ENCODE results near the gene FHL1.
A peak's percentile ranks its signal among the peaks of the same experiment; 100 is the strongest.
"Not testable (repeated sequence)": the region's sequence is repeated elsewhere in the genome, so short reads cannot be mapped to it uniquely, and the experiment has no call there.

FHL1 gene

DNA sequence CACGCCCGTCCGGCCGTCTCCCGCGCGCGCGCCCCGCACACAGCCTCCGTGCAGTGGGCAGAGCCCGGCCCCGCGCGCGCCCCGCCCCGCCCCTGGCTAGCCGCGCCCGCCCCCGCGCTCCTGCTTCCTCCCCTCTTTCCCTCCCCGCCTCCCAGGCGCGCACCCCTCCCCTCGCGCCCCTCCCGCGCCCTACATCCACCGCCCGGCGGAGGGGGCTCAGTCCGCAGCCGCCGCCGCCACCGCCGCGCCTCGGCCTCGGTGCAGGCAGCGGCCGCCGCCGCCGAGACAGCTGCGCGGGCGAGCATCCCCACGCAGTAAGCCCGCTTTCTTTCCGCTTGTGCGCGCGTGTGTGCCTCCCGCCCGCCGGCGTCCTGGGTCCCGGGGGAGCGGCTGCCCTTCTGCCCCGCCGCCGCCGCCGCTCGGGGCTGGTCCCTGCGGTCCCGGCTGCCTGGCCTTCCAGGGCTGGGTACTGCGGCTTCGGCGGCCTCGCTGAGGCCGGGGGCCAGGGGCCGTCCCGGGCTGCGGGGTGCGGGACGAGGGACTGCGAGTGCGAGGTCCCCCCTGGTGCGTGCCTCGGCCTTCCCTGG is at the start of gene FHL1:
Gene FHL1, plus strand, starts transcription at position 219 of the 587 bp plus-strand sequence.
- DNase-seq = peak; percentile 25 to 29

DNA sequence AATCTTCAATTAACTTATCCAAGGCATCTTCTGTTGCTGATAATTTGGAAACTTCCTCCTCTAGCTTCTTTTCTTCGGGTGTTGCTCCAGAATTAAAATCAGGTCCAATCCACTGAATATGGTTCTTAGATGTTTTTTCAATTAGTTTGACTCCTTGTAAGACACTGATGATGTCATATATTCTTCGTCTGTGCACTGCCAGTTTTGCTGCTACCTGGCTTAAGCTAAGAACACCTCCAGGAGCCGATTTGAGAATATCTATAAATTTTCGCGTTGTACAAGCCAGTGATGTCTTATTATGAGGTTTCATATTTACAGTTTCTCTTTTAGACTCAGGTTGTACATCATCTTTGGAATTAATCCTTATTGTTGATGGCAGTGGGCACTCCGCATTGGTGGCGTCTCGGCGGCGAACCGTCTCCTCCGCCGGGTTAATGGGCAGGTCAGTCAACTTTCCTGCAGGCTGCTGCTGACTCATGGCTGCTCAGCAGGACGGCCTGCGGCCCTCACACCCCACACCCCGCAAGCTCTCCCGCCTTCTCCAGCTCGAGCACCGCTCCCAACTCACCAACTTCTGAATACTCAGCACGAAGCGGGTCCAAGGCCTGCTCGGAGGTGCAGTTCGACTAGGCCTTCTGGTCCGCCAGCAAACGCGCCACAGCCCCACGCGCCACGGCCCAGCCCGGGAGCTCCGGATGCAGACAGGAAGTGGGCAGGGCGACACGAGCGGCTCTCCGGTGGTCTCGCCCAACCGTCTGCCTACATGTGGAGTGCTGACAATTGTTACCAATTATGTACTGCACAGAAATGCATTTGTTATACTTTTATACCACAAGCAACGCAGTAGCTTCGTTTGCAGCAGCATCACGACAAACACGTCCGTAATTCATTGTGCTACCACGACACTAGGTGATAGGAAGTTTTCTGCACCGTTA is 49.2 kb upstream of the FHL1 start:
- DNase-seq = no peak

DNA sequence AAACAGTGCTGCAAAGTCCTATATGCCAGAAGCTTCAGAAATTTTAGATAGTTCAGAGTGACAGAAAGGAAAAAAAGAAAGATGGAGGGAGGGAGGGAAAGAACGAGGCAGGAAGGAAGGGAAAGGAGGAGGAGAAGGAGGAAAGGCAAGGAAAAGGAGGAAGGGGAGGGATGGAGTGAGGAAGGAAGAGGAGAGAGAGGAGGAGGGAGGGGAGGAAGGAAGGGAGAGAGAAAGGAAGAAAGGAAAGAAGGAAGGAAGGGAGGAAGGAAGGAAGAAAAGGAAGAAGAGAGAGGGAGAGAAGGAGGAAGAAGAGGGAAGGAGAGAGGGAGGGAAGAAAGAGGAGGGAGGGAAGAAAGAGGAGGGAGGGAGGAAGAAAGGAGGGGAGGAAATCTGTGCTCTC is 42.4 kb upstream of the FHL1 start:
- no peak for DNase-seq

DNA sequence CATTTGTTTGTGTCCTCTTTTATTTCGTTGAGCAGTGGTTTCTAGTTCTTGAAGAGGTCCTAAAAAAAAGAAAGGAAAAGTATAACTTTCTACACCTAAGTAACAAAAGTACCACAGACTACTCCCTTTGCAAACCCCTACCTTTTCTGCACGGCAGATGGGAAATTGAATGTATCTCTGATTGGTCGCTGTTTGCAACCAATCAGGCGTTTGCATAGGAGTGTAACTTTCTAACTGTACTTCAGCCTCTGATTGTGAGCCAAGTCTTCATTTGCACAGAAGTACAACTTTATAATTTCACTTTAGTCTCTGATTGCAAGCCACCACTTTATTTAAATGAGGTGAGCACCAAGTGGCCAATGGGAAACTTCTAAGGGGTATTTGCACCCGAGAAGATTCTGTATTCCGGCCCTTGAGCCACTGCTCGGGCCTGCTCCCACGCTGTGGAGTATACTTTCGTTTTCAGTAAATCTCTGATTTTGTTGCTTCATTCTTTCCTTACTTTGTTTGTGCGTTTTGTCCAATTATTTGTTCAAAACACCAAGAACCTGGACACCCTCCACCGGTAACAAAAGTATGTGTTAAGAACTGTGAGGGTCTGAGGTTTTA is 40.3 kb upstream of the FHL1 start:
- DNase-seq = no peak

DNA sequence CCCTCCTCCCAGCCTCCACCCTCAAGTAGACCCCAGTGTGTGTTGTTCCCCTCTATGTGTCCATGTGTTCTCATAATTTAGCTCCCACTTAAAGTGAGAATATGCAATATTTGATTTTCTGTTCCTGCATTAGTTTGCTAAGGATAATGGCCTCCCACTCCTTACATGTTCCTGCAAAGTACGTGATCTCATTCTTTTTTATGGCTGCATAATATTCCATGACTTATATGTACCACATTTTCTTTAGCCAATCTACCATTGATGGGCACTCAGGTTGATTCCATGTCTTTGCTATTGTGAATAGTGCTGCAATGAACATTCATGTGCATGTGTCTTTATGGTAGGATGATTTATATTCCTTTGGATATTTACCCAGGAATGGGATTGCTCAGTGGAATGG is 38.4 kb upstream of the FHL1 start:
- not testable (repeated sequence) for DNase-seq

DNA sequence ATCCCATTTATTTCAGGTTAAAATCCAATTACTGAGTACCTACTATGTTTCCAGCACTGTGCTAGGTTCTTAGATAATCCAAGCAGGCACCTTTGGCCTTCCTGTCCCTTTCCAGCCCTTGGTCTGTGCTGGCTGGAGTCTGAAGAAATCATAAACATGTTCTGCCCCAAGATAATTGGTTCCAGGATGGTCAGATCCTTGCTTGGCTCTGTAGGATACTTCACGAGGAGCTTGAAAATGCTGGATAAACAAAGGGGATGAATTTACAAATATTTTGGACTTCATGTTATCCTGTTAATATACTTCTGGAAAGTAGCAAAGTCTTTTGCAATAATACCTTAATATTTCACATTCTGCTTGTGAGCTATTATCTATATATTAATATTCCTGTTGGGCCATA is 35.0 kb upstream of the FHL1 start:
- DNase-seq = no peak

DNA sequence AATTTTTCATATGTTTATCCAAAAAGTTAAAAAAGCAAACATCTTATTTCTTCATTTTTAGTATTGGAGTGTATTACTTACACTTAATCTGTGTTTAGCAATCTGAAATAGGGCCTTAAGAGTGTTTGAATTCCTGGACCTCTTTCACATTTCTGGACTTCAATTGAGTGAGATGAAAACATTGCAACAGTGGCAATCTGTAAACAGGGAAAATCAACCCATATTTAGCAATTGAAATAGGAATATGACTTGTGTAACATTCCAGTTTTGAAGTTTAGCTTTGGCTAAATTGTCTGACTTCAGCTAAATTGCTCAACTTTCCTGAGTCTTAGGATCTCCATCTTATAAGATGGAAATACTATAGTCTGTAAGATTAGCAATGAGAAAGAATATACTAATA is 34.6 kb upstream of the FHL1 start:
- no peak for DNase-seq

DNA sequence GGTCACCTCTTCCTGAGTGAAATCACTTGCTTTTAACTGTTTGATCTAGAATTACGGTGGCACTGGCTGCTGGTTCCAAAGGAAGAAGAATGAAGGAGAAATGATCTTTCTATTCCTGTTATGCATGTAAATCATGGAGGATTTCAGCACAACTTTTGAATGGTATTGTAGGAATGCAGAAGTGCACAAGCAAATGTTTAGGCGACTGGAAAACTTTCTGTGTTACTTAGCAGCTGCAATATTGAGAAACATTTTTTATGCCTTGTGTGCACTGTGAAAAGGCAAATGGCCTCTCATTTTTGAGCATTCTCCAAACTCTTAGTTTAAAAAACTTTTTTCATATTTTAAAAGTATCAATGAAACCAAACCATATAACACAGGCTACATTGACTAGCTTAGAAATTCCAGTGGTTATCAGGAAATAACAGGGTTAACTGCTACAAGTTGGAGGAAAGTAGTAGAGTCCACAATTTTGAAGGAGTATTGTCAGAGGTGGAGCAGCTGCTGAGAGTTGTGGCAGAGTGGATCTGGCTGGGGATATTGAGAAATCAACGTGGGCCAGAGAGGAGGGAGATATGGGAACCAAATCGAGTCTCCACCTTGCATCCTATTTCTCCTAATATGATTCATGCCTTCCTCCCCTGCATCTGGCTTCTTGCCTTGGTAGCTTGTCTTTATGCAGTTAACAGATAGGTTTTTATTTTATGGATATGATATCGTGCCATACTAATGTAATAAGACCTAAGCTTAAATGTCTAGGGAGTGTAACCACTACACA is 32.0 kb upstream of the FHL1 start:
- no peak for DNase-seq

DNA sequence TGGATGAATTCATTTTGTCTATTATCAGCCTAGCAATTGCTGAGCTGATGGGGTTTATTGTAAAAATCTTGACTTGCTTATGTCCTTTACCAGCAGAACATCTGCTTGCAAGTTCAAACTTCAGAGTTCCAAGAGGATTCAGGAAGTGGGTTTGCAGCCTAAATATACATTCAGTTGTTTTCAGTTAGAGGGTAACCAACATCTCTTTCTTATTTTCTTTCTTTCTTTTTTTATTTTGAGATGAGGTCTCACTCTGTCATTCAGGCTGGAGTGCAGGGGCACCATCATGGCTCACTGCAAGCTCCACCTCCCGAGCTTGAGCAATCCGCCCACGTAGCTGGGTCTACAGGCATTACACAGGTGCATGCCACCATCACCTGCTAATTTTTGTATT is 31.4 kb upstream of the FHL1 start:
- no peak for DNase-seq

DNA sequence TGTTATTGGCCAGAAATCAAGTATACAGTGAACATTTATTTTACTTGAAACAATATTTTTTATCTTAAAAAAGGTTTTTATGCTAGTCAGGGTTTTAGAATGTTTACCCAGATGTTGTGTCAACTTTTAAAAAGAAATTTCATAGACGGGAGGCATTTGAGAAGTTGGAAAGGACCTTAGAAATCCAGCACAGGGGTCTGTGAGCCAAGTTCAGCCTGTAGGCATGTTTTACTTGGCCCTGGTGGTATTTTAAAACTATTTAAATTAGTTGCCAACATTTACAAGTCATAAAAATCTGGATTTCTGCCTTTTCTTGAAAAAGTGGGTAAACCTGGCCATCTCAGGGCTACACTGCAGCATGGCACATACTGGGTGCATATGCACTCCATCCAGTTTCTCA is 25.5 kb upstream of the FHL1 start:
- DNase-seq = no peak

DNA sequence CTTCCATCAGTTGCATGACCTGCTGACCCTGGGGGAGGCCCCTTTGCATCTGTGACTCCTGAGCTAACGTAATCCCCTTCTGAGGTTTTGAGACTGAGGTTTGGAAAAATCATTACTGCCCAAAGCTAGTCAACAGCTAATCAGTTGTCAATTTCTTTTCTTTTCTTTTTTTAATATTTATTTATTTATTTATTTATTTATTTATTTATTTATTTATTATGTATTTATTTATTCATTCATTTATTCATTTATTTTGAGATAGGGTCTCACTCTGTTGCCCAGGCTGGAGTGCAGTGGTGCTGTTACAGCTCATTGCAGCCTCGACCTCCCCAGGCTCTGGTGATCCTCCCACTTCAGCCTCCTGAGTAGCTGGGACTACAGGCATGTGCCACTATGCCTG is 25.1 kb upstream of the FHL1 start:
- no peak for DNase-seq

DNA sequence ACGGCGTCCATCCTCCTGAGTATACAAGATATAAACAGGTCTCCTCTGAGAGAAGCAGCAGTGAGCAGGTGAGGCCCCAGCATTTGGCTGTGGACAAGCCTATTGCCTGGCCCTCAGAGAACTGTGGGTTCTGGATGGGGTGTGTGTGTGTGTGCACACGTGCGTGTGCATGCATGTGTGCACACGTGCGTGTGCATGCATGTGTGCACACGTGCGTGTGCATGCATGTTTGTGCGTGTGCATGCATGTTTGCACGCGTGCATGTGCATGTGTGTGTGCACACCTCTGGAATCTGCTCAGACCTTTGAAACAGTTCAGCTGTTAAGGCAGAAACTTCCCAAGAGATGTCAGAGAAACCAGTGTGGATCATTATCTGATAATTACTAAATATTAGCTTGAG is 22.2 kb upstream of the FHL1 start:
- DNase-seq = no peak

DNA sequence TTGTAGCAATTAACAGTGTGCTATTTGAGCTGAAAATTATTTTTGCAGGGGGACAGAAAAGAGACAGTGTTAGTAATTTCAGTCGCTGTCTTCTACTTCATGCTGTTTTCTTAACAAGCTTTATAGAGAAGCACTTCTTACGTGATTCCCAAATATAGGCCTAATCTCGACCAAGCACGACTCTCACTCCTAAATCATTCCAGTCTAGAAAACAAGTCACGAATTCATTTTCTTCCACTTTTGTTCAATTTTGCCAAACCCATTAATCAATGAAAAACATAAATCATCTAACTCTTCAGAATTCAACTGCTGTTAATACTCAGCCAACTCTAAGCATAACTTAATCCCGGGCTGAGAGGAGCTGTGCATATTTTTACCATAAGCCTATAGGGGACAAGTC is 21.0 kb upstream of the FHL1 start:
- DNase-seq = no peak

DNA sequence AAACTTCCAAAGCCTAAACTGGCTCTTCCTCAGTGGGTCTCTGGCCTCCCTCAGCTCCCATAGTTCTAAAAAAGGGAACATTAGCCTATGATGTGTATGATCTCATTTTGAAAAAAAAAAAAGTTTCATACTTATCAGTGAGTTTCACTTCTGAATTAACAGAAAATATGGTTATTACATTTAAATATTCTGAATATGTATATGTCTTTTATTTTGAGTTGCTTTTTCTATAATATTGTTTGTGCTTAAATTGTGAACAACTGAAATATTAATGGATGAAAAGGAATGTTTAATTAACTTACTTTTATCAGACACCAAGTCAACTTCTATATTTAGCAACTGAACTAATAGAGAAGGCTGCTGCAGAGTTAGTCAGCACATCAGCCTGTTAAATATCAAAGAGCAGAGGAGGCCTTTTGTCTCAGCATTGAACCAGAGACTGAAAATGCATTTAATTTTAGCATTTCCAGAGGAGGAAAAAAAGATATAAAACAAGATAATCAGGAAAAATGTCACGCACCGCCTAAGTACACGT is 20.4 kb upstream of the FHL1 start:
- DNase-seq = no peak

DNA sequence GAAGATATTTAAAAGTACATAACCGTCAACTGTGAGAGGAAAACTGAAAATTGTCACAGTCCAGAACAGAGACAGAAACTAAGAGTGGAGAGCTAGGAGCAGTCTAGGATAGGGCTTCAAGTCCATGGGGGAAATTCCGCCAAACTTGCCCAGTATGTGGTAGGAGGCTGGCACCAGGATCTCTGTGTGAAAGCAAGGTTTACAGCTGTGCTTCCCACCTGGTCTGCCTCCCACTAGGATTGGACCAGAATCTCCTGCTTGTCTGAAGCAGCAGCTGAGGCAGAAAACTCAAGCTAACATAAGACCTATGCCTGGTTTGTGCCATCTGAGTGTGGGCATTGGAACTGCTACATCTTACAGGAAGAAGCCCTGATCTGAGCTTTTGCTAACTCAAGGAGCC is 18.6 kb upstream of the FHL1 start:
- DNase-seq = no peak

DNA sequence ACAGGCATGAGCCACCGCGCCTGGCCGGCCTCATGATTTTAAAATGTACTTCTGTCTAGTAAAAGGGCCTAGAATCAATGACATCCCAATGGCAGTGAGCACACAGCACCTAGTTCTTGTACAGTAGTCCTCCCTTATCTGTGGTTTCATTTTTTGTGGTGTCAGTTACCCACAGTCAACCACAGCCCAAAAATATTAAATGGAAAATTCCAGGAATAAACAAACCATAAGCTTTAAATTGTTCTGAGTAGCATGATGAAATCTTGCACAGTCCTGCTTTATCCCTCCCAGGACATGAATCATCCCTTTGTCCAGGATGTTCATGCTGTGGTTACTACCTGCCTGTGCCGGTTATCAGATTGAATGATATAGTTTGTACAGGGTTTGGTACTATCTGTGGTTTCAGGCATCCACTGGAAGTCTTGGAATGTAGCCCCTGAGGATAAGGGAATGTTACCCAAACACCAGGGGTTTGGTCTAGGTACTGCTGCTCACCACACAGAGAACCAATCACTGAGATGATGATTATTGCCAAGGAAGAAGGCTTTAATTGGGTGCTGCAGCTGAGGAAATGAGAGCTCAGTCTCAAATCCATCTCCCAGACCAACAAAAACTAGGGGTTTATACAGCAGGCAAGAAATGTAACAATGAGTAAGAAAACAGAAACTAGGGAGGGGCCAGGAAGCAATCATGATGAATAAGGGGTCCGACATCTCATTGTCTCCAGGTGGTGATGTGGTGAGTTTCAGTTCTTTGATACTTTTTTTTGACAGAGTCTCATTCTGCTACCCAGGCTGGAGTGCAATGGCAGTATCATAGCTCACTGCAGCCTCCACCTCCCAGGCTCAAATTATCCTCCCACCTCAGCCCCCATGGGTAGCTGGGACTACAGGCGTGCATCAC is 16.2 kb upstream of the FHL1 start:
- DNase-seq = no peak

DNA sequence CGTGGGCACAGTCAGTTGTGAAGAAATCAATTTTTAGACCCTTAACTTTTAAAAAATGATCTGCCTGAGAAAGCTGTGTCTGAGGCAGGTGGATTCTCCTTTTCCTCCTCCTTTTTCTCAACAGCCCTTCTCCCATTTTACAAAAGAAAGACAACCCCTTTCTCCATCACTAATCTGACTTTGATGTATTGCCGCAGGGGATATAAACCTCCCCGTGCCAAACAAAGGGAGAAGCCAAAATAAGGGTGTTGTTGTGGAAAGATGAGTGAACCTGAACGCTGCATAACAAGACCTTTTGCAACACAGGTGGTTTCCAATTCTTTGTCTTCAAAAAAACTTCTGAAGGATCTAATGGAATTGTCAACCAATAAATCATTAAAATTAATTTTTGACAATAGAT is 8.4 kb upstream of the FHL1 start:
- DNase-seq = no peak

DNA sequence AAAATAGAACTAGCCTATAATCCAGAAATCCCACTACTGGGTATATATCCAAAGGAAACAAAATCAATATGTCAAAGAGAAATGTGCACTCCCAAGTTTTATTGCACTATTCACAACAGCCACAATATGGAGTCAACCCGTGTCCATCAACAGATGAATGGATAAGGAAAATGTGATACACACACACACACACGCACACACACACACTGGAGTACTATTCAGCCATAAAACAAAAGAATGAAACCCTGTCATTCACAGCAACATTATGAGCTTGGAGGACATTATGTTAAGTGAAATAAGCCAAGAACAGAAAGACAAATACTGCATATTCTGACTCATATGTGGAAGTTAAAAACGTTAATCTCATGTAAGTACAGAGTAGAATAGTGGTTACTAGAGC is 5.8 kb upstream of the FHL1 start:
- no peak for DNase-seq

DNA sequence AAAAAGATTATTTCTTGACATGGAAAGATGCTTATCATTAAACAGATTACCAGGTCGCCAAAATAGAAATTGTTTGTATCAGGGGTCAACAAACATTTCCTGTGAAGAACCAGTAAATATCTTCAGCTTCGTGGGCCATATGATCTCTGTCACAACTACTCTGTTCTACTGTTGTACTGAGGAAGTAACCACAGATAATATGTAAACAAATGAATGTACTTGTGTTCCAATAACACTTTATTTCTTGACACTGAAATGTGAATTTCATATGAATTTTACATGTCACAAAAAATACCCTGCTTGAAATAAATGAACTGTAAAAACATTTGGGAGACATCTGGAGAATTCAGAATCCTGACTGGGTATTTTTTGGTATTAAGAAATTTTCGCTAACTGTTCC is 4.7 kb upstream of the FHL1 start:
- no peak for DNase-seq

DNA sequence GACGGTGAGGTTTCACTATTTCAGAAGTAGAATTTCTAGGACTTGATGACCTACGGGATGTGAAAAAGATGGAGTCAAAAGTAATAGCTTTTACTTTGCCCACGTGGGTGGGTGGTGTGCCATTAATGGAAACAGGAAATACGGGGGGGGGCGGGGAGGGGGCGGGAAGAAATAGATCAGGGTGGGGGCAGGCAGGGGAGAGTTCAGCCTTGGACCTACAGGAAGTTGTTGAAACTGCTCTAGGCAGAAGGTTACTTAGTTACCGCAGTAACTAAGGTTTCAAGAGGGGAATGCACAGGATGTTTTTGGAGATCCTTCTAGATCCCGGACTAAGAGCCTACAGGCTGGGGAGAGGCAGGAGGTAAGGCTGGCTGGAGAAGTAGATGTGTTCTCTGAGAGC is 3.6 kb upstream of the FHL1 start:
- no peak for DNase-seq

DNA sequence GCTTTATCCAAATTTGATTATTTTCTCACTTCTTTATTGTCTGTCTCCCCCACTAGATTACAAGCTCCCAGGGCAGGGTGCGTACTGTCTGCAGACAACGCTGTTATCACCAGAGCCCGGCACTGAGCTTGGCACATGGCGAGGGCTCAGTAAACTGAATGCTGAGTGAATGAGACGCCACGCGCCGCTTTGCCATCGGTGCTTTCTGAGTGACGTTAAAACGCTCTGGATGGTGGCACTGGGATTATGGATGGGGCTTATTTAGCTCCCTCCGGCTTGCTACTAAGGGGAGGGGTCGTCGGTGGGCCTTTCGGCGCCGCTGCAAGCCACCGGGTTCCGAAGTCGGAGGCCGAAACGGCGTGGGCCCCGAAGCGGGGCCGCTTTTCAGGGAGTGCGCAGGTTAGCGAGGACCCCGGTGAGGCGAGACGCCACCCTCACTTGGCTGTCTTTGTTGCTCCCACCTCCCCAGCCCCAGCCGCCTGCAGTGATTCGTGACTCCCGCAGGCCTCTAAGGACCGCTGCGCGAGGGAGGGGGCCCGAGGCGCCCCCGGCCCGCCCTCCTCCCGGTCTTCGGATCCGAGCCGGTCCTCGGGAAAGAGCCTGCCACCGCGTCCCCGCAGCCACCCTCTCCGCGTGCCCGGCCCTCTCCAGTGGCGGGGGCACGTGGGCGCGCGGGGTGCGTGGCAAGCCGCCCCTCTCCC is 569 bp upstream of the FHL1 start:
- peak in 1 of 2 donors; percentile 8 for DNase-seq

Measured in stimulated activated CD4-positive, alpha-beta T cell treated with anti-CD3 and anti-CD28 coated beads, Interleukin-2, amount 100 ng/mL, for 48 hours (primary cell).